GM12872 (cell line): ENCODE measurements around the gene PALD1.

ENCODE experiments used
- CTCF ChIP-seq: IDR thresholded peaks from 3 replicates; pipeline ENCODE4 v1.5.1; 2011; ENCODE audit warnings: low read depth, mild to moderate bottlenecking, low read length, moderate library complexity; ENCODE audit not compliant: insufficient read depth

The PALD1 gene

DNA sequence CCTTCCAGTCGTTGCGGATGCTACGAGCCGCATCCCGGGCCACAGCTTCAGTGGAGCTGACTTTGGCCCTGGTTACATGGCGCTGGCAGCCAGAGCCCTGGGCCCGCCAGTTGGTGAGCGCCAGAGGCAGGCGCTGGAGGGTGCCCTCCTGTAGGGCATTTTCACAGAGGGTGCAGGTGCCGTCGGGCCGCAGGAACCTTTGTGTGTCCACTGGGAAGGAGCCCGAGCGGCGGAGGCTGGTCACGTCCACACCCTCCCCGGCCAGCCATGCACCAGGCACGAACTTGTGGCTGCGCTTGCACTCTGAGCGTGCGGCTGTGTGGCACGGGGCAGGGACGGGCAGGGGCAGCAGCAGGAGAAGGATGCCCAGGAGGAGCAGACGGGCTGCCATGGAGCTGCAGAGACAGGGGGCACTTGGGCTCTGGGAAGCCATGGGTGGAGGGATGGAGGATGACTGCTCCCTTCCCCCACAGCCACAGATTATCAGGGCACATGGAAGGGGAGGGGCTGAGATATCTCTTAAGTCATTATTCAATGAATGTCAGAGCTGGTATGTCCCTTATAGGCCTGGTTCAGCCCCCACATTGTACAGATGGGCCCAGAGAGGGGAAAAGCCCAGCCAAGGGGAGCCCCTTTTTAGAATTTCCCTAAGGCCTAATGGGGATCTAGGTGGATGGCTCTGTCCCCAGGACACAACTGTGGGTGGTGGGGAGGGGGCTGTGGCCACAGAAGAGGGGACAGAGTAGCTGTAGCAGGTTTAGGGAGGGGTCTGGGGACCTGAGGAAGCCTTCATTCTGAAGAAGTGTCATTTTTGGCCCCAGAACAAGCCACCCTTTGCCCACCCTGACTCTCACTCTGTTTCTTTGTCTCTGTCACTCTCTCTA, 122.2 kb downstream of the PALD1 start:
- no peak for TF ChIP-seq CTCF

- TF ChIP-seq CTCF = no peak
Measured at GRCh38 chr10:70601746-70602145, 123.2 kb downstream of the PALD1 start.

- TF ChIP-seq CTCF = no peak
Measured at GRCh38 chr10:70602665-70603448, 124.3 kb downstream of the PALD1 start, which contains the start of gene PRF1. Gene PRF1 (minus strand): TSS chr10:70602741. CDS start chr10:70600902, 1,839 bp downstream.

DNA sequence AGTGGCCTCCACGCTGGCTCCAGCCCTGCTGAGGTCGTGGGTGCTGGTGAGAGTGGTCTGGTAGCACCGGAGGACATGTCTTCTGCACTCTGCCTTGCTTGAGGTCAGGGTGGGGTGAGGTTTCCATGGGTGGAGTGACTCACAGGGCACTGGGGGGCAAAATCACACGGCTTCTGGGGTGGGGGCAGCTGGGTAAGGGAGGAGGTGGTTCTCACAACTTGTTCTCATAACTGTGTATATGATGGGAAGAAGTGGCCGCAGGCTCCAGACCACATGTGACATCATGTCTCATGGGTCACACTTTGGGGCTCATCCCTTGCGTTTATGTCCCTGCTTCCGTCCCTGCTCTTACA, 124.9 kb downstream of the PALD1 start:
- TF ChIP-seq CTCF = no peak

GRCh38 chr10:70604106-70604505, 125.5 kb downstream of the PALD1 start:
- no peak for TF ChIP-seq CTCF

- no peak for TF ChIP-seq CTCF
Measured at GRCh38 chr10:70605161-70605560, 126.6 kb downstream of the PALD1 start.

GRCh38 chr10:70607936-70608335, 129.4 kb downstream of the PALD1 start:
- no peak for TF ChIP-seq CTCF
